Measurements from ENCODE around the gene GLG1. TPM values are rescaled to one million over a fixed set of nuclear protein-coding genes. Genes with fewer than 3 reads are reported as not detected.
"Not testable (repeated sequence)": the region's sequence is repeated elsewhere in the genome, so short reads cannot be mapped to it uniquely, and the experiment has no call there.

The GLG1 gene
- polyA plus RNA-seq, 4 donors = 154 to 161 (median 156) TPM

DNA sequence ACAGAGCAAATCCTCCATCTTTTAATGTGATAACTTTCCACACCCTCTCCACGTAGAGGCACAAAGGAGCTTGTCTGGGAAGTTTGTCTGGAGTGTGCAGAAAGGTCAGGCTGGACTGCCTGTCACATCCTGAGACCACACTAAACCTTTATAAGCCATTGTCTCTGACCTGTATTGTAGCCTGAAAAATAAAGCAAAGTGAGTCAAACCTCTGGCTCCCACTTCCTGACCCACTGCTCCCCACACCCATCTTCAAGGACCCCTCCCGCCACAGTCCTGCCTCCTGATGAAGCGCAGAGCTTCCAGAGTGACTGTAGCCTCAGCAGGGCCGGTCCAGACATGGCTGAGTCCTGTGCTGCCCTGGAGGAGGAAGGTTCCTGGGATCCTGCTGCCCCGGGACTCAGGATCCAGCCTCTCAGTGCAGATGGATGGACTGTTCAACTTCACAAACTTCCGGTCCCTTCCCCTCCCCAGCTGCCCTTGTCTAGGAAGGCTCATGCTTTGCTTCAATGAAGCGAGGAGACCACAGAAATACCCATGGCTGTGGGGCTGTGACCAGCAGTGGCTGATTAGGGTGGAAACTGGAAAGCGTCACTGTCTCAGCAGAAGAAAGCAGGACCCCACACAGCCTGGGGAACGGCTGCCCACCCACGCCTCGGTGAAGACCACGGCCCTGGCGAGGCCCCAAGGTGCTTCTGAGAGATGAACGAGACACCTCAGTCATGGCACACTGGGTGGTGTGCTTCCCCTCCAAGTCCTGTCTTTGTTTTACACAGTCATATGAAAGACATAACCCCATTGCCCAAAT, 154.8 kb downstream of the GLG1 start:
- DNase-seq (ENCODE audit: low read depth in 4 of 4, low spot score in 2 of 4) = no peak

DNA sequence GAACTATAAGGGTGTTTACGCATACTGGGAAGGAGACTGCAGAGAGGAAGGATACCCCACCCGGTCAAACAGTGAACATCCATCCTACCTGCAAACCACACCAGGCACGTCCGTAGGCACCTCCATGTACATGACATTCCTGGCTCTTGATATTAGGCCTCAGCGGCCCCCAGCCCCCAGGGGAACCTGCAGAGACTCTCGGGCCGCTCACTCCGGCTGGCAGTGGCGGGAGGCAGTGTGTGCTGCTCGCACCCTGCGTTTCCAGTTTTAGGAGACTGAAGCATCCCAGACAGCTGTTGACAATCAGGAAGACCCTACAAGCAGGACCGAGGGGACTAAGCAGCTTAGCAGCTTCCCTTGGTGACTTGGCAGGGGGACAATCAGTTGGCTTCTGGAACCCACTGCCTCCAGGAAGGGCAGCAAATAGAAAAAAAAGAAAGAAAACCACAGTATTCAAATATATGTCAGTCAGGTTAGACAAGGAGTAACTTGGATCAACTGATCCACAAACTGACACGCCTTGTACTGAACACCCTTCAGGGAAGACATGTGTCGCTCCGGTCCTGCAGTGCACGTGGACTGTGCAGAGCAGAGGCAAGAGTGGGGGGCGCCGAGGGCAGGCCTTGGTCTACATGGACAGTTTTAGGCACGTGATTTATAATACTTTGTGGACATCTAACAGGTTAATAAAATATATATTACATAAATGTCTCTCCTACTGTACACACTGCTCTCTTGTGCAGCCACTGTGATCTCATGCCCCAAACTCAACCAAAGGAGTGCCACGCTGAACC, 155.8 kb downstream of the GLG1 start:
- DNase-seq (ENCODE audit: low read depth in 4 of 4, low spot score in 2 of 4) = no peak

DNA sequence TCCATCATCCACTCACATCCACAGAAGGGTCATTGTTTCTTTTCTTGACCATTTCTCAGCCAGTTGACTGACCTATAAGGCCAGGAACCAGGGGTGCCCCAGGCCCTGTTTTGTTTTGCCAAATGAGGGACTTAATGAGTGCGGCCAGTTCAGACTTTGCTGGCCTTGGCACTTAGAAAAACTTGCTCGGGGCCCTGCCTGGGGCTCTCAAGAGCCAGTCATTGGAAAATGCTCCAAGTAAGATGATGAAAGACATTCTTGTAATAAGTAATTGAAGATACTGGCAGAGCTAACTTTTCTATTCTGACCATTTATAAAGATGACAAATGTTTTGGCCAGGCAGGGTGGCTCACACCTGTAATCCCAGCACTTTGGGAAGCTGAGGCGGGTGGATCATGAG, 156.7 kb downstream of the GLG1 start:
- no peak for DNase-seq (ENCODE audit: low read depth in 4 of 4, low spot score in 2 of 4)

GRCh38 chr16:74449470-74449869, 157.4 kb downstream of the GLG1 start:
- no peak for DNase-seq (ENCODE audit: low read depth in 4 of 4, low spot score in 2 of 4)

- DNase-seq (ENCODE audit: low read depth in 4 of 4, low spot score in 2 of 4) = no peak
Observed at GRCh38 chr16:74448990-74449389, 157.9 kb downstream of the GLG1 start.

DNA sequence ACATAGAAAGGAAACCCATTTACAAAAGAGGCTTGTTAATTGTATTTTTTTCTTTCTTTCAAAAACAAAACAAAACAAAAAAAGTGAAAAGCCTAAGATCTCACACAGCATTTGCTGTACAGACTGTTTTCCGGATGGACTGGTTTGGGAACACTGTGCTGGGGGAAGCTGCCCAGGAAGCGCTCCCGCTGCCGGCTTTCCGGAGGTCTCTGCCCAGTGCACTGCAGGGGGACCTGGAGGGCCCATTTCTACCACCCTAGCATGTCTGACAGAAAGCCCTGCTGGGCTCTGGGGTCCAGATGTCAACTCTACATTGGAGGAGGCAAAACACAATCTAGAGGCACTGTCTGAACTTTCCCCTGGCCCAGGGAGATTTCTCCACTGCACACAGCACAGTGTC, 159.3 kb downstream of the GLG1 start:
- DNase-seq (ENCODE audit: low read depth in 4 of 4, low spot score in 2 of 4) = no peak

GRCh38 chr16:74446866-74447265, 160.0 kb downstream of the GLG1 start:
- DNase-seq (ENCODE audit: low read depth in 4 of 4, low spot score in 2 of 4) = no peak

GRCh38 chr16:74443624-74444346, 163.1 kb downstream of the GLG1 start:
- not testable (repeated sequence) for DNase-seq (ENCODE audit: low read depth in 4 of 4, low spot score in 2 of 4)

GRCh38 chr16:74439685-74440084, 167.2 kb downstream of the GLG1 start:
- no peak for DNase-seq (ENCODE audit: low read depth in 4 of 4, low spot score in 2 of 4)

- DNase-seq (ENCODE audit: low read depth in 4 of 4, low spot score in 2 of 4) = no peak
Observed at GRCh38 chr16:74438492-74438979, 168.4 kb downstream of the GLG1 start.

GRCh38 chr16:74431516-74431915, 175.4 kb downstream of the GLG1 start:
- DNase-seq (ENCODE audit: low read depth in 4 of 4, low spot score in 2 of 4) = no peak

DNA sequence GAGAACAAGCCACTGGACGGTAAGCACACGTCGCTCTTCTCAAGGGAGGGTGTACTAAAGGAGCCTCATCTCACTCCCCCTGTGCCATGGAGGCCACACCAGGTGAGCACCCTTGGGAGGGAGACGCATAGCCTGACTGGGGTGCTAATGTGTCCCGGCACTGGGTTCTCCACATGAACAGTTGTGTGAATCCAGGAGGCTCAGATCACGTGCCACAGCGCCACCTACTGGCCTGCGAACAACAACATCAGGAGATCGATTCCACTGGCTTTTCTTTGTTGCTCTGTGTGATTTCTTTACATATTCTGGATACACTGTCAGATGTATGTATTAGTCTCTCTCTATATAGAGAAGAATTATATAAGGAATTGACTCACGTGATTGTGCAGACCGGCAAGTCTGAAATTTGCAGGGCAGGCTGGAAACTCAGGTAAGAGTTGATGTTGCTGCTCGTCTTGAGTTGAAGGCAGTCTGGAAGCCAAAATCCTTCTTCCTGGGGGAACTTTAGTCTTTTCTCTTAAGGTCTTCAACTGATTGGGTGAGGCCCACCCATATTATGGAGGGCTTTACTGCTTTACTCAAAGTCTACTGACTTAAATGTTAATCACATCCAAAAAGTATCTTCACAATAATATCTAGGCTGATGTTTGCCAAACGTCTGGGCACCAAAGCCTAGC, 176.7 kb downstream of the GLG1 start:
- DNase-seq (ENCODE audit: low read depth in 4 of 4, low spot score in 2 of 4) = not testable (repeated sequence)

GRCh38 chr16:74428493-74428892, 178.4 kb downstream of the GLG1 start:
- DNase-seq (ENCODE audit: low read depth in 4 of 4, low spot score in 2 of 4) = not testable (repeated sequence)

DNA sequence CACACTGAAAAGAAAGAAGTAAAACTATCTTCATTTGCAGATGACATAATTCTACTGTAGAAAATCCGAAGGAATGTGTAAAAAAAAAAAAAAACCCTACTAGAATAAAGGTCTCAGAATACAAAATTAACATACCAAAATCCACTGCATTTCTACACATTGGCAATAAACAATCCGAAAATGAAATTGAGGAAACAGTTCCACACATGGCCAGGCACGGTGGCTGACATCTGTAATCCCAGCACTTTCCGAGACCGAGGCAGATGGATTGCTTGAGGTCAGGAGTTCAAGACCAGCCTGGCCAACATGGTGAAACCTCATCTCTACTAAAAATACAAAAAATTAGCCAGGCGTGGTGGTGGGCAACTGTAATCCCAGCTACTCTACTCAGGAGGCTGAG, 181.2 kb downstream of the GLG1 start:
- not testable (repeated sequence) for DNase-seq (ENCODE audit: low read depth in 4 of 4, low spot score in 2 of 4)

DNA sequence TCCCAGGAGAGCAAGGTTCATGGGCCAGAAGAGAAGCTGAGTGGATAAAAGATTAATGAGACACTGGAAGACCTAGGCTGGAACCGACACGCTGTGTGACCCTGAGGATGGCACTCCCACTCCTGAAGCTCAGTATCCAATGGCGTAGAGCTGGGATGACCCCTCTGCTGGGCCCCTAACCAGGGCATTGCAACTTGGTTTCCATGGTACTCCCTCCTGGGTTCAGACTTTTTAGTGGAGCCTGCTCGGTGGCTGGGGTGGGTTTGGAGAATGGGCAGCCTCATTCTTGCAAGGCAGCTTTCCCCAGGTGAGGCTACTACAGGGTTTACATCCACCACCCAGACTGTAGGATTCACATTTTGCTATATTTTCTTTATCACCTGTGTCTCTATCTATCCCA, 183.2 kb downstream of the GLG1 start:
- not testable (repeated sequence) for DNase-seq (ENCODE audit: low read depth in 4 of 4, low spot score in 2 of 4)

- DNase-seq (ENCODE audit: low read depth in 4 of 4, low spot score in 2 of 4) = not testable (repeated sequence)
Observed at GRCh38 chr16:74422086-74422485, 184.8 kb downstream of the GLG1 start.

DNA sequence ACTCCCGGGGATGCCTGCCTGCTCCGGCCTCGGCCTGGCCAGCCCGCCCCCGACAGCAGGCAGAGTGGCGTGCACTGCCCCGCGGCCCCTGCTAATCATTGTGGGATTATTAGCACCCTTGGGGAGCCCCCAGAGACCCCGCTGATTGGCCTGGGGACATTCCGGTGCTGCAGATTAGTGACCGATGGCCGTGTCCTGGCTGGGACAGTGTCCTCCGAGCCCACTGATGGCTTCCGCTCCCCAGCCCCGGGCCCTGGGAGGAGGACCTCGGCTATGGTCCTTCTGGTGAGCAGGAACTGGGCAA, 185.5 kb downstream of the GLG1 start:
- DNase-seq (ENCODE audit: low read depth in 4 of 4, low spot score in 2 of 4) = not testable (repeated sequence)

- not testable (repeated sequence) for DNase-seq (ENCODE audit: low read depth in 4 of 4, low spot score in 2 of 4)
Observed at GRCh38 chr16:74420612-74421481, 186.1 kb downstream of the GLG1 start, which contains the start of gene CLEC18B. CLEC18B (minus strand) TSS chr16:74421478; CDS start chr16:74421270, 208 bp downstream.

- DNase-seq (ENCODE audit: low read depth in 4 of 4, low spot score in 2 of 4) = not testable (repeated sequence)
Observed at GRCh38 chr16:74419811-74420210, 187.1 kb downstream of the GLG1 start.

Data from left renal cortex interstitium (tissue), 4 donors.